Gastroesophageal sphincter (tissue), 3 donors: Measurements from ENCODE around the gene TECPR2.

Experiments
- CTCF ChIP-seq, 4 experiments: fragments of 200-600 bp in 2 of 4; fragments of 450-650 bp in 2 of 4; sonication (generic) in 1 of 4; IDR thresholded peaks; one replicate each; pipeline ENCODE4 v1.5.1; 2017 to 2019; ENCODE audit warnings: antibody characterized with exemption in 4 of 4, mild to moderate bottlenecking in 2 of 4, moderate library complexity in 2 of 4
- EP300 ChIP-seq: sonication (generic); formaldehyde crosslinking; IDR thresholded peaks from one replicate; pipeline ENCODE4 v1.6.1; 2017; ENCODE audit warnings: antibody characterized with exemption, mild to moderate bottlenecking
- POLR2A ChIP-seq, 2 donors: fragments of 450-650 bp; IDR thresholded peaks; one replicate each; pipeline ENCODE4 v1.6.1; 2017; ENCODE audit warnings: antibody characterized with exemption in 2 of 2, mild to moderate bottlenecking in 2 of 2, moderate library complexity in 1 of 2
- POLR2AphosphoS5 ChIP-seq: sonication (generic); formaldehyde crosslinking; IDR thresholded peaks from one replicate; pipeline ENCODE4 v1.6.1; 2017; ENCODE audit warnings: antibody characterized with exemption

GRCh38 chr14:102497998-102498677 is 135.4 kb downstream of the TECPR2 start:
- TF ChIP-seq CTCF (IDR thresholded peaks at IDR 0.05) = no peak
- no peak for TF ChIP-seq POLR2A (IDR thresholded peaks at IDR 0.05)
- TF ChIP-seq POLR2AphosphoS5 = no peak
- TF ChIP-seq EP300 = no peak
